Subcutaneous adipose tissue (tissue), 4 donors: ENCODE data around the gene FZR1. TPM values are rescaled to one million over a fixed set of nuclear protein-coding genes. Genes with fewer than 3 reads are reported as not detected.

ENCODE experiments used
- CTCF ChIP-seq: fragments of 450-650 bp; IDR thresholded peaks from one replicate; pipeline ENCODE4 v1.5.1; 2016; ENCODE audit warnings: low read depth, mild to moderate bottlenecking, control low read depth, antibody characterized with exemption, moderate library complexity
- total RNA-seq, 4 donors: library from RNA; depleted of rRNA; stranded (reverse); fragments of >200 nt; gene quantifications; one replicate each; pipeline ENCODE4 v1.1.0, GENCODE V29; 2016

FZR1 gene
- total RNA-seq, 4 donors from 2014 or later = 8.2 to 28.3 (median 13.0) TPM

- TF ChIP-seq CTCF = no peak
Measured at GRCh38 chr19:3572855-3573161, 66.7 kb downstream of the FZR1 start, which contains the start of gene HMG20B. Gene HMG20B (plus strand): TSS chr19:3572944. CDS start chr19:3573310, 366 bp downstream.

- TF ChIP-seq CTCF = no peak
Measured at GRCh38 chr19:3573162-3573857, 67.2 kb downstream of the FZR1 start.

- TF ChIP-seq CTCF = no peak
Measured at GRCh38 chr19:3573858-3574637, 67.9 kb downstream of the FZR1 start.

- TF ChIP-seq CTCF = no peak
Measured at GRCh38 chr19:3575260-3575741, 69.2 kb downstream of the FZR1 start.

GRCh38 chr19:3575949-3576673 lies 70.0 kb downstream of the FZR1 start:
- TF ChIP-seq CTCF = no peak

GRCh38 chr19:3576696-3577443 lies 70.8 kb downstream of the FZR1 start:
- TF ChIP-seq CTCF = no peak
